ENCODE data around the gene SV2B. TPM values are rescaled to one million over a fixed set of nuclear protein-coding genes. Genes with fewer than 3 reads are reported as not detected.

The SV2B gene
- total RNA-seq, 4 donors from 2014 or later, result 0.42 to 2.3 (median 0.88) TPM

DNA sequence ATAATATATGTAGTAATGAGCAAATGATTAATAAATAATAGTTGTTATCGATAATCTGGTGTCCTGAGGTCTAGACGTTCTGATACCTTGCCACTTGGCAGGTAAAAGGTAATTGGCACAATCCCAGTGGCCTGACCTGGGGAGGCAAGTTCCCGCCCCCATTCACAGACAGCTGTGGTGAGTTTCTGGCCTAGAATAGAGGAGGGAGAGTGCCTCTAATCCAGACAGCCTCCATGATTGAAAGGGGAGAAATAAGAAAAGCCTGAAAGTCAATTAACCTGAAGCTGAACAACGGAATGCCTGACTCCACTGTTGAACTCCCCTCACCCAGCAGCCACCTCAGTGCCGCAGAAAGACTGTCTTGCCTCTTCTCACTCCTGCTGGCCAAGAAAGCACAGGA lies 38.1 kb upstream of the SV2B start:
- 72 to 81% methylated on average over 5 of the region's 5 CpGs for WGBS, 2 donors
- intact Hi-C loops (cut with DNase I; ENCODE audit: low total_unique reads), result no loop called here
- DNase-seq (ENCODE audit: low spot score in 2 of 2), result no peak
- no peak overlapping the region for H3K4me3 ChIP-seq (ENCODE audit: low read depth, poor library complexity, severe bottlenecking)
- no peak for TF ChIP-seq POLR2A (IDR thresholded peaks at IDR 0.05)
- TF ChIP-seq, protein P1, sequence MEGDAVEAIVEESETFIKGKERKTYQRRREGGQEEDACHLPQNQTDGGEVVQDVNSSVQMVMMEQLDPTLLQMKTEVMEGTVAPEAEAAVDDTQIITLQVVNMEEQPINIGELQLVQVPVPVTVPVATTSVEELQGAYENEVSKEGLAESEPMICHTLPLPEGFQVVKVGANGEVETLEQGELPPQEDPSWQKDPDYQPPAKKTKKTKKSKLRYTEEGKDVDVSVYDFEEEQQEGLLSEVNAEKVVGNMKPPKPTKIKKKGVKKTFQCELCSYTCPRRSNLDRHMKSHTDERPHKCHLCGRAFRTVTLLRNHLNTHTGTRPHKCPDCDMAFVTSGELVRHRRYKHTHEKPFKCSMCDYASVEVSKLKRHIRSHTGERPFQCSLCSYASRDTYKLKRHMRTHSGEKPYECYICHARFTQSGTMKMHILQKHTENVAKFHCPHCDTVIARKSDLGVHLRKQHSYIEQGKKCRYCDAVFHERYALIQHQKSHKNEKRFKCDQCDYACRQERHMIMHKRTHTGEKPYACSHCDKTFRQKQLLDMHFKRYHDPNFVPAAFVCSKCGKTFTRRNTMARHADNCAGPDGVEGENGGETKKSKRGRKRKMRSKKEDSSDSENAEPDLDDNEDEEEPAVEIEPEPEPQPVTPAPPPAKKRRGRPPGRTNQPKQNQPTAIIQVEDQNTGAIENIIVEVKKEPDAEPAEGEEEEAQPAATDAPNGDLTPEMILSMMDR (IDR thresholded peaks at IDR 0.05), result no peak

DNA sequence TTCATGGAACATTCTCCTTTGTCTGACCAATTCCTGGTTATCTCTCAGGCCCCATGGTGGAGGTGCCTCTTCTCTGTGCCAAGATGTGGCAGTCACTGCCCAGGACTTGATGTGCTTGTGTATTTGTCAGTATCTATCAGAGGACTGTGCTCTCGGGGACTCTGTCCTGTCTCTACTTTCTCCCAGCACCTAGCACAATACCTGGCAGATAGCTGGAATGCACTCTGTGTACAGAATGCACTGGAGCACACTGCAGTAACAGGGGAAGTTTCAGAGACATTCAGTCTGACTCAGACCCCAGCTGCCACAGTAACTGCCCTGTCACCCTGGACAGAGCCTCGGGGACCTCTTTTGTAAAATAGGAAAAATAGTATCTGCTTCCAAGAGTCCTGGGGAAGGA lies 34.6 kb upstream of the SV2B start:
- intact Hi-C loops (cut with DNase I; ENCODE audit: low total_unique reads), result loop anchor here (5.0 kb wide), 1 partner anchor 248 kb away; no protein-coding TSS in a partner anchor
- H3K4me3 ChIP-seq (ENCODE audit: low read depth, poor library complexity, severe bottlenecking), result no peak overlapping the region
- TF ChIP-seq POLR2A (IDR thresholded peaks at IDR 0.05), result no peak
- TF ChIP-seq, protein P1 (IDR thresholded peaks at IDR 0.05), result no peak
- 71 to 78% methylated on average over 2 of the region's 2 CpGs for WGBS, 2 donors
- no peak for DNase-seq (ENCODE audit: low spot score in 2 of 2)

GRCh38 chr15:91067036-91067435 lies 33.0 kb upstream of the SV2B start:
- 71 to 91% methylated on average over 2 of the region's 2 CpGs for WGBS, 2 donors
- DNase-seq (ENCODE audit: low spot score in 2 of 2), result no peak
- intact Hi-C loops (cut with DNase I; ENCODE audit: low total_unique reads), result loop anchor here (5.0 kb wide), 1 partner anchor 250 kb away; no protein-coding TSS in a partner anchor
- TF ChIP-seq, protein P1 (IDR thresholded peaks at IDR 0.05), result no peak
- TF ChIP-seq POLR2A (IDR thresholded peaks at IDR 0.05), result no peak
- H3K4me3 ChIP-seq (ENCODE audit: low read depth, poor library complexity, severe bottlenecking), result no peak overlapping the region

DNA sequence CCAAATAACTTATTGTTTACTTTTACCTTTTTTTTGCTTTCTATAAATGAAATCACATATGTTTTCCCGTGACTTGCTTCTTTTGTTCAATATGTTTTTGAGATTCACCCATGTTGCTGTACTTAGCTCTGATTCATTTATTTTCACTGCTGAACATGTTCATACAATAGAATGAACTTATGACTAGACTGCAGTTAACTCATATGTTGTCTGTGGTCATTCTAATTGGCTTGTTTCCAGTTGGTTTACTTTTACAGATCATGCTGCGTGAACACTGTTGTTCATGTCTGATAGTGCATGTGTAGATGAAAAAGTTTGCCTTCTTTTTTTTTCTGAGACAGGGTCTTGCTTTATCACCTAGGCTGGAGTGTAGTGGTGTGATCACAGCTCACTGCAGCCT lies 31.6 kb upstream of the SV2B start:
- 88 to 90% methylated on average over 2 of the region's 2 CpGs for WGBS, 2 donors
- DNase-seq (ENCODE audit: low spot score in 2 of 2), result no peak
- intact Hi-C loops (cut with DNase I; ENCODE audit: low total_unique reads), result loop anchor here (5.0 kb wide), 1 partner anchor 251 kb away; no protein-coding TSS in a partner anchor
- TF ChIP-seq, protein P1 (IDR thresholded peaks at IDR 0.05), result no peak
- TF ChIP-seq POLR2A (IDR thresholded peaks at IDR 0.05), result no peak
- no peak overlapping the region for H3K4me3 ChIP-seq (ENCODE audit: low read depth, poor library complexity, severe bottlenecking)

GRCh38 chr15:91068966-91069365 lies 31.1 kb upstream of the SV2B start:
- 65 to 76% methylated on average over 3 of the region's 3 CpGs for WGBS, 2 donors
- intact Hi-C loops (cut with DNase I; ENCODE audit: low total_unique reads), result loop anchor here (5.0 kb wide), 1 partner anchor 252 kb away; no protein-coding TSS in a partner anchor
- H3K4me3 ChIP-seq (ENCODE audit: low read depth, poor library complexity, severe bottlenecking), result no peak overlapping the region
- DNase-seq (ENCODE audit: low spot score in 2 of 2), result no peak
- TF ChIP-seq, protein P1 (IDR thresholded peaks at IDR 0.05), result no peak
- no peak for TF ChIP-seq POLR2A (IDR thresholded peaks at IDR 0.05)

DNA sequence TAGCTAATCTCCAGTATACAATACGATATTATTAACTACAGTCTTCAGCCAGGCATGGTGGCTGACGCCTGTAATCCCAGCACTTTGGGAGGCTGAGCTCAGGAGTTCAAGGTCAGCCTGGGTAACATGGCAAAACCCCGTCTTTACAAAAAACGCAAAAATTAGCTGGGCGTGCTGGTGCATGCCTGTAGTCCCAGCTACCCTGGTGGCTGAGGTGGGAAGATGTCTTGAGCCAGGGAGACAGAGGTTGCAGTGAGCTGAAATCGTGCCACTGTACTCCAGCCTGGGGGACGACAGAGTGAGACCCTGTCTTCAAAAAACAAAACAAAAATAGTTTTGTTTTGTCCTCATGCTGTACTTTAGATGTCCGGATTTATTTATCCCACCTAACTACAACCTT lies 29.2 kb upstream of the SV2B start:
- no peak overlapping the region for H3K4me3 ChIP-seq (ENCODE audit: low read depth, poor library complexity, severe bottlenecking)
- no peak for TF ChIP-seq POLR2A (IDR thresholded peaks at IDR 0.05)
- TF ChIP-seq, protein P1 (IDR thresholded peaks at IDR 0.05), result no peak
- intact Hi-C loops (cut with DNase I; ENCODE audit: low total_unique reads), result no loop called here
- no peak for DNase-seq (ENCODE audit: low spot score in 2 of 2)
- 76 to 78% methylated on average over 8 of the region's 8 CpGs for WGBS, 2 donors

All from lower leg skin (tissue), 4 donors.